ENCODE measurements around the gene BUB1B.

Gene BUB1B

GRCh38 chr15:40183636-40184463 lies 23.0 kb downstream of the BUB1B start:
- DNase-seq: no peak

GRCh38 chr15:40190591-40190990 lies 29.7 kb downstream of the BUB1B start:
- DNase-seq: no peak

GRCh38 chr15:40192942-40193341 lies 32.1 kb downstream of the BUB1B start:
- DNase-seq: no peak

DNA sequence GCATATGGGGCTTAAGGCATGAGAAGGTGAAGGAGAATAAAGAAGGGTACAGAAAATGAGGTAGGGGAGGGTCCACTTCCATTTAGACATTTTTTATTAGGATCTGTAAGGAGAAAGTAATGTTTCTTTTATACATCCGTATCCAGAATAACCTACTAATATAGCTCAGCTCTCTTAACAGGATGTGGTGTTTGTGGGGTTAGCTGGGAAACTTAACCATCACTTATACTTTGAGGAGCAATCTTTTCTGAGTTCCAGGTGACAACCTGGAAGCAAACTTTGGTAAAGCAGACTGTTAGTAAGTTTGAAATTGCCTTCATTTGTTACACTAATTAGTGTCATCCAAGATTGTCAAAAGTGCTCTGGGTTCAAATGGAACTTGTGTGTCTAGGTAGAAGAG lies 36.6 kb downstream of the BUB1B start:
- DNase-seq: no peak

- no peak for DNase-seq
Observed at GRCh38 chr15:40198355-40199085, 37.7 kb downstream of the BUB1B start.

GRCh38 chr15:40204100-40204499 lies 43.2 kb downstream of the BUB1B start:
- no peak for DNase-seq

DNA sequence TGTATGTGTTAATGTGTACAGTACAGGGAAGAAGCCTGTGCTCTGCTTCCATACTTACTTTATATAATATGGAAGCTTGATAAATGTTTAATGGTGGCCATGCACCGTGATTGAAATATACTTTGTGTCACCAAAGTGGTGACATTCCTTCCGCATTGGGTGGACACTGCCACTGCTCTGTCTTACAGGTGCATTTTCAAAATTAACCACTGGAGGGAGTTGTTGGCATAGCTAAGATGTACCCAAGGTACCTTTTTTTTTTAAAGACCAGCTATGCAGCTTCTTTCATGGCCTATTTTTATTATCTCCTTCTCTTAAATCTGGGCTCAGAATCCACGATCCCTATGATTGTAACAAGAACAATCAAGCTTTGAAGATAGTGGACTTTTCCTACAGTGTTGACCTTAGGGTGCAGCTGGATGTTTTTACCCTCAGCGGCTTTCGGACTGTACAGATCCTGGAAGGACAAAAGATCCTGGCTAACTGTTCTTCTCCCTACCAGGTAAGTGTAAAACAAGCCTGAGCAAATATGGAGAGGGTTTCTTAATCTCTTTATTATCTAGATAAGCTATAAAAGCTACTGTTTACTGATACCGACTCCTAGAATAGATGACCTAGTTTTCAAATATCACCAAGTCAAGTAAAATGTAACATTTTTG lies 56.4 kb downstream of the BUB1B start:
- no peak for DNase-seq

- DNase-seq: no peak
Observed at GRCh38 chr15:40219801-40220200, 58.9 kb downstream of the BUB1B start.

DNA sequence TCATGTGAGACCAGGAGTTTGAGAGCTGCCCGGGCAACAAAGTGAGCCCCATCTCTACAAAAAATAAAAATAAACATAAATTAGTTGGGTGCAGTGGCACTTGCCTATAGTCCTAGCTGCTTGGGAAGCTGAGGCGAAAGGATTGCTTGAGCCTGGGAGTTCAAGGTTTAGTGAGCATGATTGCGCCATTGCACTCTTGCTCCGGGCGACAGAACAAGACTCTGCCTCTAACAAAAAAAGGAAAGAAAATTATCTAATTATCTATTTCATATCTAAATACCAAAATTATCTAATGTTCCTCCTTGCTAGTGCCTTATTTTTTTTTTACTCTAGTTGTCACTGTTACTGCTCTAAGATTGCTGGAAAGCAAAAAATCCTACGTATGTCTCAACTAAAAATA lies 61.3 kb downstream of the BUB1B start:
- DNase-seq: no peak

- DNase-seq: no peak
Observed at GRCh38 chr15:40226736-40227135, 65.9 kb downstream of the BUB1B start.

GRCh38 chr15:40229316-40229715 lies 68.4 kb downstream of the BUB1B start:
- DNase-seq: no peak

DNA sequence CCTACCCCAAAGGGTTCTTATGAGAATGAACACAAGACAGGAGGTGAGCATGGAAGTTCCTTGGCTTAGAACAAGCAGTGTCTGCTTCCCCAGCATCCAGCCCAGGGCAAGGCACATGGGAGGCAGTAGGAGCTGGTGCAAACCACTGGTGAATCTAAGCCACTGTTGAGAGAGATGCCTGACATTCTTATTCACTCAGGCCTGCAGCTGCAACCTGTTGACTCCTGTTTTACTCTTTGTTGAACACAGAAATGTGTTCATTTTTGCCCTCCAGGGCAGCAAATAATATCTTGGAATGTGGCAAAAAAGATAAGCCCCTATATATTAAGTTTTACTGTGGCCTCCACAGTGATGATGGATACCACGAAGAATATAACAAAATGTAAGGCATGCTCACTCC lies 69.1 kb downstream of the BUB1B start:
- DNase-seq: no peak

GRCh38 chr15:40232625-40233070 lies 71.8 kb downstream of the BUB1B start:
- DNase-seq: no peak

- DNase-seq: no peak
Observed at GRCh38 chr15:40233727-40234577, 73.1 kb downstream of the BUB1B start.

DNA sequence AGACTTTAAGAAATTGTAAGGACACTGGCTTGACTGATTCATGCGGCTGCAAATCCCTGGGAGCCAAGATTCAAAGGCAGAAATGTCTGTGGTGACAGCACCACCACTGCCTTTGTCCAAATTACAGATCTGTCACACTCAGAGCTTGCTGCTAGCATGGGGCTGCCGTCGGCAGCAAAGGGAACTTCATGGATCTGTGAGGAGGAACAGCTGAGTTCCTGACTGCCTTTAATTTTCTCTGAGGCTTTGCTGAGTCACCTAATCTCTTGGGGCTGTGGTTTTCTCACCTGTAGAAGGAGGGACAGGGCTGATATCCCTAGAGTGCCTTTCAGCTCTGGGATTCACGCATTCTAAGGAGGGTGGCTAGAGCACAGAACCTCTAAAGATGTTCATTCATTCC lies 73.9 kb downstream of the BUB1B start:
- DNase-seq: no peak

DNA sequence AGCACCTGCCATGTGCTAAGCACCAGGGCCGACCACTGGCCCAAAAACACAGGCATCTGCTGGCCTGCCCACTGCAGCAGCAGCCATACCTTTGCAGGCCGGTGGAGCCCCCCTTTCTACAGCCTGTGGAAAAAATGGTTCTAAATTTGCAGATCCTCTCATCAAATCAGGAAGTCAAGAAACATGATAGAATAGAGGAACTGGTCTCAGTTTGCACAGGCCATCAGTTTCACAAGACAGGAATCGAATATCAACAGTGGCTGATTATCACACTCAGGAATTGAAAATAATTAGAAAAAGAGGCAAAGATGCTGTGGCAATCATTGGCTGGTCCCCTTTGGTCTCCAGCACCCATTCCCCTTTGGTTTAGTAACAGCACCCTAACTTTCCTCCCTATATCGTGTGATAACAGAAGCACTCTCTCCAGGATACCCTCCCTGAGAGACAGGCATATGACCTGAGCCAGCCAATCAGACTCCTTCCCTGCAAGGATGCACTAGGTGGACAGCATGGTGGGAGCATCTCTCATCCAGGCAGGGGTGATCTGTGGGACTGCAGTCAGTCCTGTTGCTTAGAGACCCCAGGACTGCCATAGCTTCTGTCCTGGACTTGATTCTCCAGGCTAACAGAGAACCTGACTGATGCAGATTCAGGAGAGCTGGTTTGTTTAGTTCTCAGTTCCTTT lies 74.5 kb downstream of the BUB1B start:
- DNase-seq: no peak

DNA sequence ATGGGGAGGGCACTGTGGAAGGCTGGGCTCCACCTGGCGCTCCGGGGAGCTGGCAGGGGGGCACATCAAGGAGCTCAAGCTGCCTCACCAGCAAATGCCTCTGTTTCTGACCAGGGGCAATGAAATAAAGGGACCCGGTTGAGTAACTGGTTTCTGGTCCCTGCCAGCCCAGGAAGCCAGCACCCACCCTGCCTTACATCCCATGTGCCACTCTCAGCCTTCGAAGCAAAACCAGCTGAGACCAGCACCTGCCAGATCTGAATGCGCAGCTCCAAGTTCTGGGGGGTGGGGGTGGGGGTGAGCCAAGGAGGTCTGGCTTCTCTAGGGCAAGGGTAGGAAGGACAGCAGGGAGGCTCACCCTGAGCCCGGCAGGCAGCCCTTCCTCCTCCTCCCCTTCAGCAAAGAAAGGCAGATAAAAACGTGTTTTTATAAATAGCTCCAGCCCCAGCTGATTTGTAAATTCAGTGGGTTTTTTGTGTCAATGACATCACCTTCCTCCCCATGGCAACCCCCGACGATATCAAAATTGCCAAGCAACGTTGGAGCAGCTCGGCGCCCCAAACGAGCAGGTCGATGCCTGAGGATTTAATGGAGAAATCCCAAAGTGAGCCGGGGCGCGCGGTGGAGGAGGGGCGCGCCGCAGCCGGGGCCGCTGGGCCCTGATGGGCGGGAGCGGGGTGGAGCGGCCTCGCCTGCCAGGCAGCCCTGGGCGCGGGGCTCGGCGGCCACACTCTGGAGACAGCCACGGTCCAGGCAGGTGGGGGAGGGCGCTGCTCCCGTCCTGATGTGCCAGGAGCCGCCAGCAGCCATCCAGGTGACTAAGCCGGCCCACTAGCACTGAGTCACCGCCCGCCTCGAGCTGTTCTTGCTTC lies 77.9 kb downstream of the BUB1B start, which contains the start of gene PAK6:
Gene PAK6 (plus strand): TSS at position 532 of the 872 bp plus-strand sequence. CDS start 25,723 bp downstream, outside the sequence.
- peak; percentile 34 for DNase-seq

DNA sequence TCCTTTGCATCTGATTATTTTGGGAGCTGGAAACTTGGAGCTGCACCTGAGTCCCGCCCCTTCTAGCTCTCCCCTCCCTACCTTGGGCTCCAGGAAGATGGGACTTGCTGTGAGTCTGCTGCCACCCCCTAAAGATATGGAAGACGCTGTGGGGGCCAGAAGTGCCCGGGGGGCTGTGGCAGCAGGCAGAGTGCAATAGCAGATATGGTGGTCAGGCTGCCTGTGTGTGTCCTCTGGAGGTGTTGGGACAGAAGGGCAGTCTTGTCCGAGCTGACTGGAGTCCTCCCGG lies 78.5 kb downstream of the BUB1B start:
- DNase-seq: no peak

DNA sequence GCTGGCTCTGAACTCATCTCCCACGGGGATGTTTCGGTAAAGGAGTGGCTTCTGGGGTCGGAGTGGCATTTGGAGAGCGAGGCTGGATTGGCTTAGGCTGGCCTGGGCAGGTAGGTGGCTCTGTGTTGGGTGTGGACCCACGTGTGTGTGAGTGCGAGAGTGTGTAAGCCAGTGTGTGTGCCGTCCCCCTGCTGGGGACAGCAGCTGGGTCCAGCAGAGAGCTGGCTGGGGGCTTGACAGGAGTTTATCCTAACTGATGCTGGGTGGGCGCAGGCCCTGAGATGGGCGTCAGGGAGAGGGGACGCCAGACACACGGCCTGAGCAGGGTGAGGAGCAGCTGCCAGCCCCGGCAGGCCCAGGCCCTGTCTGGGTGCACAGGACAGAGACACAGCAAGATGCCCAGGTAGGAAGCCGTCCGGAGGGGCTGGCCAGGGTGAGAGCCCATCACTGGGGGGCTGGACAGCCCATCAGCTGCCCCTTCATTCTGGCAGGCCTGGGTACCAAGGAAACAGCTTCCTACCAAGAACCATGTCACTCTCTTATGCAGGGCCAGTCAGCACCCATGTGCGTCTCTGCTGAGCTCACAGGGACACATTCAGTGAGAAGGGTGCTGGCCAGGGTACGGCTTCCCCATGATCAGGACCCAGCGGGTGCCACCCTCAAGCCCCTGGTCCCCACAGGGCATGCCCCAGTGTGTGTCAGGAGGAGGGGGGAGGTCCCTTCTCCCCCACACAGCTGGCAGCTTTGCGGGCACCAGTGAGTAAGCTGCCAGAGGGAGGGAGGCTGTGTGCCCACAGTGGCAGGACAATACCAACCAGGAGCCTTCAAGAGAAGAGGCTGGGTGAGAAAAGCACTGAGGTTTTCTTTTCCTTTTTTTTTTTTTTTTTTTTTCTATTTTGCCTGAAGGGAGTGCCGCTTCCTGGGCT lies 79.1 kb downstream of the BUB1B start:
- DNase-seq: no peak

GRCh38 chr15:40240619-40241221 lies 79.9 kb downstream of the BUB1B start:
- no peak for DNase-seq

Measured in stimulated activated CD4-positive, alpha-beta T cell treated with anti-CD3 and anti-CD28 coated beads, Interleukin-12 subunit alpha, Interleukin-12 subunit beta, amount 100 ng/mL, for 4 hours (primary cell).